GM23338 (cell line): ENCODE measurements around the gene B4GALT1.

Experiments used
- POLR2AphosphoS5 ChIP-seq: IDR thresholded peaks from 2 replicates; pipeline ENCODE4 v1.6.1; 2016; ENCODE audit warnings: antibody characterized with exemption, low read depth
- TF ChIP-seq, protein P1 (sequence below), 2 experiments: fragments of 200-600 bp in 1 of 2; sonication (generic) in 1 of 2; conservative IDR thresholded peaks; 2 replicates each; pipeline versions ENCODE4 v1.5.1 to v1.6.1; 2016 to 2017; ENCODE audit warnings: antibody characterized with exemption in 2 of 2, low read depth in 2 of 2, mild to moderate bottlenecking in 2 of 2, moderate library complexity in 1 of 2

DNA sequence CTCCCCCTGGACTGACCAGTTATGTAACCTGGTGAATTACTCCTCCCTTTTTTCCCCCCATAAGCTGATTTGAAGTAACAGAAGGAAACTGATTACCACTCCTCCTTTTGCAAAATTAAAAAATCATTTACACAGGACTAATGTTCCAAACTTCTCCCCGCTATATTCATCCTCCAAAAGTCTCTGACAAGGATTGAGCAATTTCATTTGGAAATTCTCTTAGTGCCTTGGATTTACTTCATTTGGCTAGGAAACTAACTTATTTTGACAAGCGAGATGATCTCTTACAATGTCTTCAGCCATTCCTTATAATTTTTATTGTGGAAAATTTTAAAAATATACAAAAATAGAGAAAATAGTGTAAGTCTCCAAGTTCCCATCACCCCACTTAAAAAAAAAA lies 15.4 kb upstream of the B4GALT1 start:
- TF ChIP-seq, protein P1, sequence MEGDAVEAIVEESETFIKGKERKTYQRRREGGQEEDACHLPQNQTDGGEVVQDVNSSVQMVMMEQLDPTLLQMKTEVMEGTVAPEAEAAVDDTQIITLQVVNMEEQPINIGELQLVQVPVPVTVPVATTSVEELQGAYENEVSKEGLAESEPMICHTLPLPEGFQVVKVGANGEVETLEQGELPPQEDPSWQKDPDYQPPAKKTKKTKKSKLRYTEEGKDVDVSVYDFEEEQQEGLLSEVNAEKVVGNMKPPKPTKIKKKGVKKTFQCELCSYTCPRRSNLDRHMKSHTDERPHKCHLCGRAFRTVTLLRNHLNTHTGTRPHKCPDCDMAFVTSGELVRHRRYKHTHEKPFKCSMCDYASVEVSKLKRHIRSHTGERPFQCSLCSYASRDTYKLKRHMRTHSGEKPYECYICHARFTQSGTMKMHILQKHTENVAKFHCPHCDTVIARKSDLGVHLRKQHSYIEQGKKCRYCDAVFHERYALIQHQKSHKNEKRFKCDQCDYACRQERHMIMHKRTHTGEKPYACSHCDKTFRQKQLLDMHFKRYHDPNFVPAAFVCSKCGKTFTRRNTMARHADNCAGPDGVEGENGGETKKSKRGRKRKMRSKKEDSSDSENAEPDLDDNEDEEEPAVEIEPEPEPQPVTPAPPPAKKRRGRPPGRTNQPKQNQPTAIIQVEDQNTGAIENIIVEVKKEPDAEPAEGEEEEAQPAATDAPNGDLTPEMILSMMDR (conservative IDR thresholded peaks at IDR 0.05; ENCODE audit: low read depth in 2 of 2): no peak
- TF ChIP-seq POLR2AphosphoS5: no peak
